Posterior vena cava (tissue), 2 donors: ENCODE measurements around the gene SMIM44. TPM values are rescaled to one million over a fixed set of nuclear protein-coding genes. Genes with fewer than 3 reads are reported as not detected.
"Not testable (repeated sequence)": the region's sequence is repeated elsewhere in the genome, so short reads cannot be mapped to it uniquely, and the experiment has no call there.

ENCODE experiments used
- DNase-seq: peaks from one replicate; pipeline ENCODE4 v3.0.0-alpha.2; 2020; ENCODE audit warnings: low spot score
- intact Hi-C, 2 donors: fragments of 100-400 bp; cut with DNase I; formaldehyde crosslinking; loops; one replicate each; pipeline versions ENCODE4 v1.14.1 to v1.14.2; 2022 to 2023
- total RNA-seq, 2 donors: library from RNA; stranded (reverse); fragmentation: NEBNext Ultra II Directional; extraction: Animal tissue kit (Norgen Biotek cat#: 25700); gene quantifications; one replicate each; pipeline ENCODE4 v1.2.1, GENCODE V29; 2021
- donor health status: DM: yes; HTN: yes; CAD: no.
- donor health status: DM: yes; HTN: yes; CAD: no.

Gene SMIM44
- total RNA-seq, 2 donors from 2014 or later = not detected

DNA sequence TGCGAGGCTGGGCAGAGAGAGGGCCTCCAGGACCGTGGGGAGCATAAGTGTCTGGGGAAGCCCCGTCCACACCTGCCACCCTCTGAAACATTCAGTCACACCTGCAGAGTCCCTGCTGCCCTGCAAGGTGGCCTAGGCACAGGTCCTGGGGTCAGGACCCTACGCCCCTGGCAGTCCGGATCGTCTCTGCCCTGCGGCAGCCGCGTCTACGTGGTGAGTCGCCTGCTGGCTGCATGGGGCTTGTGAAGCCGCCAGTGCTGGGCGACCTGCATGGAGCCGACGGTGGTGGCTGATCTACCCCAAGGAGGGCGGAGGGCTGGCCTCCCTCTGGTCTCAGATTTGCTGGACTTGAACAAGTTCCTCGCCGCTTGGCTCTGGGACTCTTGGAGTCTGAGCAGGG is 35.9 kb upstream of the SMIM44 start:
- DNase-seq = no peak
- intact Hi-C loops = no loop called here

DNA sequence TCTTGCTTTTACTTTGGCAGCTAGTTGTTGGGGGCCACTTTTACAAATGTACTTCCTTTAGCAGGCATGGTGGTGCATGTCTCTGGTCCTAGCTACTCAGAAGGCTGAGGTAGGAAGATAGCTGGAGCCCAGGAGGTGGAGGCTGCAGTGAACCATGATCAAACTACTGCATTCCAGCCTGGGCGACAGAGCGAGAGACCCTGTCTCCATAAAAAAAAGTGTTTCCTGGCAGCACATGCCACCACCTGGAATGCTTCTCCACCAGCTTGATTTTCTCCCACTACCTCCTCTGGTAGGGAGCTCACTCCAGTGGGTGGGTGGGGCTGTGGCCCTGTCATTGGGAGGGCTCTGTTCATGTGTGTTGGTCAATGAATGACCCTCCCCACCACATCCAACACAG is 35.4 kb upstream of the SMIM44 start:
- intact Hi-C loops = no loop called here

DNA sequence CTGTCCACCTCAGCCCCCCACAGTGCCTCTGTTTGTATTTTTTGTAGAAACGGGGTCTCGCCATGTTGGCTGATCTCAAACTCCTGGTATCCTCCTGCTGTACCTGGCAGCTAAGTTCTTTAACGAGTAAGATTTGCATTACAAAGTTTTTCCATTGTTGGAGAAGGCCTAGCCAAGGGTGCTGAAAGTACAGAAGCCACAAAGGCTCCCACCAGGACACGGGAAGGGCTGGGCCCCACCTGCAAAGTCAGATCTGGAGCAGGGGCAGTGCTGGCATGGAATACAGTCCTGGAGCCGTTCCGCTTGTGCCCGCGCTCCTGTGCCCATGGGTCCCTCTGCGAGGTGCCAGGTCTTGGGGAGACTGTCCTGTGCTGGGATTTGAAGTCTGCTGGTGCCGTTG is 35.0 kb upstream of the SMIM44 start:
- DNase-seq = no peak
- intact Hi-C loops = no loop called here

More for the DNA sequence above, 35.4 kb upstream of the SMIM44 start:
- no peak for DNase-seq

DNA sequence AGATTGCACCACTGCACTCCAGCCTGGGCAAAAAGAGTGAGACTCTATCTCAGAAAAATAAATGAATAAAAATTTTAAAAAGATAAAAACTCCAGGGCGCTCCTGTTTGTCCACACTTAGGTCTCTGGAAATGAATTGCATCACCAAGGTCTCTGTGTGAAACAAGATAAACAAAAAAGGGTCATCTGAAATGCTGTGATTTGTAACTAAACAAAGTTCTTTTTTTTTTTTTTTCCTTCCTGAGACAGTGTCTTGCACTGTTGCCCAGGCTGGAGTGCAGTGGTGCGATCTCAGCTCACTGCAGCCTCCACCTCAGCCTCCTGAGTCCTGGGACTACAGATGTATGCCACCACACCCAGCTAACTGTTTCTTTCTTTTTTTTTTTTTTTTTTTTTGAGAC is 34.4 kb upstream of the SMIM44 start:
- intact Hi-C loops = no loop called here
- DNase-seq = no peak

DNA sequence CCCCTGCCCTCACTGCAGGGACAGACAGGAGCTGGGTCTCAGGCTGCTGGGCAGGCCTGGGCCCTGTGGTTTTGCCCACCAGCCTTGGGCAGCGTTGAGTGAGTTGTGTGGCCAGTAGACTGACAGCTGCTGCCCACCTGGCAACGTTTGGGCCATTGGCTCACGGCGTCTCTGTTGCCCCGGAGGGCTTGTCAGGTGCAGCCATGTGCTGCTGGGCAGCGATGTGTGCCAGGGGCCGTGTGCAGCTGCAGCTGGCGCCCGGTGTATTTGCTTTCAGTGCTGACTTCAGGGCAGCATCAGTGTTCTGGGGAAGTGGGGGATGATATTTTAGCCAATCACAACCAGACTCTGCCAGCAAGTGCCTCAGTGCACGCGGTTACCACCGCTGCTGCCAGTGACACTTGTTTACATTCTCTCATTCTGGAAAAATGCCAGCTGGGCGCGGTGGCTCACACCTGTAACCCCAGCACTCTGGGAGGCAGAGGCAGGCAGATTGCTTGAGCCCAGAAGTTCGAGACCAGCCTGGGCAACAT is 33.5 kb upstream of the SMIM44 start:
- intact Hi-C loops = loop anchor here in 1 of 2 donors (1.0 kb wide), 1 partner anchor 132 kb away; no protein-coding TSS in a partner anchor
- DNase-seq = no peak

DNA sequence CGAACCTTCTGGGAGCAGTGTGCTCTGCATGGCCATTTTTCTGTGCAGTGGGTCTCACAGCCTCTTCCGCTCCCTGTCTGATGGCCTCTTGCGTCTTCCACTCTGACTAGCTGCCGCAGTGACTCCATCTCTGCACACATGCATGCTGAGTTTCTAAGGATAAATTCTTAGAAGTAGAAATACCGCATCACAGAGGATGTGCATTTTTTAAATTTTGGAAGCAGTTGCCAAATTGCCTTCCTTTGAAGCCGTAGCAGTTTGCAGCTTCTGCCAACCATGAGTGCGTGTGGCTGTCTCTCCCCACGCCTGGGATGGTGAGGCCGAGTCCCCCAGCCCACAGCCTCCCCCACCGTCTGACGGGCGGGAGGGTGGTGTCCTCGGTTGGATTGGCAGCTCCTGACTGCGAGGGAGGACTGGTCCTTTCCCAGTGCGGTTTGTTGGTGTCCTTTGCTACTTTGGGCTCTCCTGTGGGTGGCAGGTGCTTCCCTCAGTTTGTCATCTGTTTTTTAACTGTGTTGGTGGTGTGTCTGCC is 32.7 kb upstream of the SMIM44 start:
- DNase-seq = no peak
- intact Hi-C loops = loop anchor here in 1 of 2 donors (1.0 kb wide), 1 partner anchor 132 kb away; no protein-coding TSS in a partner anchor

DNA sequence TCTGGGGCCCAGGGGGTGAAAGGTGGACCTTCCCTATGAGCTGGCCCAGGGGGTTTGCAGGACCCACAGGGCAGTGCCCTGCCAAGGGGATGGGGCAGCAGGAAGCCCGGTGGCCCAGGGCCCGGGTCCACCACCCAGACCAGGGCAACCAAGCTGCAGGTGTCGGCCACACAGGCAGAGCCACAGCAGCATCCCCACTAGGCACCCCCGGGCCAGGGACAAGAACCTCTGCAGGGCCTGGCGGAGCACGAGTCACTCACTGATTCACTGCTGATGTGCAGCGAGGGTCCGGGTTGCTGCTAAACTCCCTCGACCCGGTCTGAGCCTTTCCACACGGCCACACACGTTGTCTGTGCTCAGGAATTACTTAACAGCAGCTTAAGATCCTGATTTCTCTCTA is 31.7 kb upstream of the SMIM44 start:
- intact Hi-C loops = no loop called here
- no peak for DNase-seq

DNA sequence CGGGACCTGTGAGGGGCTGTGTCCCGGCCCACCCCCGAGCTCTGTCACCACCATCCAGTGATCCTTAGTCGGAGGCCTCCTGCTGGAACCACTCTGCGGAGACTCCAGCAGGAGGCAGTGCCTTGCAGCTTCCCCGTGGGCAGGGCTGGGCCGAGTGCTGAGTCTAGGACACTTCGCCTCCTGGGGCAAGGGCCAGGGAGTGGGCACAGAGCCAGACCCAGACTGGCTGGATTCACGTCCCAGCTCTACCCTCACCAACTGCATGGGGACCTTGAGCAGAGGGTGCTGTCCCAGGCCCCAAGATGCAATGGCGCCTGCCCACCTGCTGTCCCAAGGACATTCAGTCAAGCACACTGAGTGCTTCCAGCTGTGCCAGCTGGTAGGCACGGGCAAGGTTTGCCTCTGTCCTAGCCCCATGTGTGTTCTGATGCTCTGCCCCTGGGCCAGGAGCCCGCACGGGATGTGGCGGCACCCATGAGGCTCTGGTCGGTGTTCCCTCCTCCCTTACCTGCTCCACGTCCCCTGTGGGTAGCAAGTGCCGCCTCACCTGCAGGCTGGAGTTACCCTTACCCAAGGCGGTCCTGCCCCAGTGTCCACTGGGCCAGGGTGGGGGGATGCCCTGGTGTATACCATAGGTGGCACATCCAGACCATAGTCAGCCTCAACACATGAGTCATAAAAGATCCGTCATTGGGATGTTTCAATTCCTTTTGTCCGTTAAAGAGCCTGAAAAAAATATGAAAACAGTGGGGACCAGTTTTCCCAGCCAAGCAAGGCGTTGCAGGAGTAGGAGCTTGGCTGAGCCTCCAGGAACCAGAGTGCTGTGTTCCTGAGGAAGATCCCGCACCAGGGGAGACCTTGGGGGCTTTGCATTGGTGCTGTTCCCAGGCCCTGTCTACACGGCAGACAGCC is 30.2 kb upstream of the SMIM44 start:
- intact Hi-C loops = no loop called here
- DNase-seq = no peak

DNA sequence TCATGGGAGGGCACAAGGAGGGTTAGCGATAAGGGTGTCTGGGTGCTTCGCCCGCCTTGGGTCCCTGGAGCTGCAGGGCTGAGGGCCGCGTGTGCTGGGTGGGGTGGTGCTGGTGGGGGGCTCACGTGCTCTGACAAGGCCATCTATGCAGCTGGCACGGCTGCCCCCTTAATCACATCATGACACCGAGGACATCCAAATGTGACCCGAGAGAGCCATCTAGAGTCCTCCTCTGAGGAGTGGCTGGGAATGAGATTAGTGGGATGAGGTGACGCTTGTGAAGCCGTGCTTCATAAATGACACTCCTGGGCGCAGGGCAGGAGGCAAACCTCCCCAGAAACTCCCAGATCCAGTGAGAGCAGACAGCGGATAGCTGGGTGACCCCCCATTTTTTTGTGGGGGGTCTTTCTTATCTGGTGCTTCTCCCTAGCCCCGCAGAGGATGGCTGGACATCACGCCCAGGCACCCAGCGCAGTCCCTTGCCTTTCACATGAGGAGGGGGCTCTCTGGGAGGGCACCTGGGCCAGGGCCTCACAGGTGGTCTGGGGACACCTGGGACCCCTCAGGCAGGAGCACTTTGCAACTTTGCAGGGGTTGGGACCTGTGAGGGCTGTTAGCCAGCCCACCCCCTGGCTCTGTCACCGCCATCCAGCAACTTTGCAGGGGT is 29.5 kb upstream of the SMIM44 start:
- no peak for DNase-seq
- intact Hi-C loops = no loop called here

DNA sequence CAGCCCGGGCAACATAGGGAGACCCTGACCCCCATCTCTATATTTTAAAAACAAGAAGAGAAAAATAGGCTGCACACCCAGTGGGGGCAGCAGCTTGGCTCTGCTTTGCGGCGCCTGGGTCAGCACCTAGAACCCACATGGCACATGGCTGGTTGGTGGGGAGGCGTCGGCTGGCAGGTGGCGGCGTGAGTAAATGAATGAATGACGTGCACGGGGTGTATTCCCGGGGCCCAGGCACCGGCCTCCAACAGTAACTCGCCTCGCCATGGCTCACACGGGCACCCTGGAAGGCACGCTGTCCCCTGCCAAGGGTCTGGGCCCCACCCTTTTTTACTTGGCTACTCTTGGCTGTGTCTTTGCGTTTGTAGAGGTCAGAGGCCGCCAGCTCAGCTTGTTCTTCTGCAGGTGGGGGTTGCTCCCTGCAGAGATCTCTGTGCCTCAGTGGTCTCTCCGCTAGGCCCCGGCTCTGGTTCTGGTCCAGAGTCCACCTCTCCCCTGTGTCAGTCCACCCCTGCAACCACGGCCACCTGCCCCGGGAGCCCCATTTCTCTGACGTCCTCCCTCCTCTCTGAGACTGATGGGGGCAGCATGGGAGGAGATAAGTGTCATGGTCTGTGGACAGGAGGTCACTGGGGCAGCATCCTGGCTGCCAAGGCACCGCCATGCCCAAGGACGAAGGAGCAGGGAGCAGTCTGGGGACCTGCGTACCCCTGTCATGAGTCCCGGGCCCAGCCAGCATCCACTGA is 28.4 kb upstream of the SMIM44 start:
- no peak for DNase-seq
- intact Hi-C loops = no loop called here

DNA sequence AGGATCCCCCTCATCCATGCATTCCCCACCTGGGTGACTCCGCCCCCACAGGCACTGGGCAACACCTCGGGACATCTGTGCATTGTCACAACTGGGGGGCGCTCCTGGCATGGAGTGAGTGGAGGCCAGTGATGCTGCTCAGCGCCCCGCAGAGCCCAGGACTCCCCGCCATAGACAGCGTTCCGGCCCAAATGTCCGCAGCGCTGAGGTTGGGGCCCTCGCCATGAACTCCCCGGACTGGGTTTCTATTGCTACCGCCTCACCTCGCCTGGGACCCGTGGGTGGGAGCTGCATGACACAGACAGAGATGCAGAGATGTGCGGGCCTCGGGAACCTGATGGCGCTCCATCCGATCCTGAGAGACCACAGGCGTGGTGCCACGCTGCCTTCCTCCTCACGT is 27.5 kb upstream of the SMIM44 start:
- intact Hi-C loops = no loop called here
- no peak for DNase-seq

DNA sequence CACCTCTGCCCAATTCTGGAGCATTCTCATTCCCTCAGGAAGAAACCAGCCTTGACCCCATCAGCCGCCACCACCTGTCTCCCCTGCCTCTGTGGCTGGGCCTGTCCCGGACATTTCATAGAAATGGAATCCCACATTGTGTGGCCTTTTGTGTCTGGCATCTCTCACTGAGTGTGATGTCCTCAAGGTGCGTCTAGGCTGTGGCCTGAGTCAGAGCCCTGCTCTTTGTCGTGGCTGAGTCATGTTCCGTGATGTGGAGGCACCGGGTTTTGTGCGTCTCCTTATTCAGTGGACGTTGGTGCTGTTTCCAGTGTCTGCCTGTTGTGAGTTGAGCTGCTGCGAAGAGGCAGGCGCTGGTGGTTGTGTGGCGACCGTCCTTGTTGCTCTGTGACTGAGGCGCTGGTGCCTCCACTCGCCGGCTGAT is 26.3 kb upstream of the SMIM44 start:
- intact Hi-C loops = no loop called here
- no peak for DNase-seq

DNA sequence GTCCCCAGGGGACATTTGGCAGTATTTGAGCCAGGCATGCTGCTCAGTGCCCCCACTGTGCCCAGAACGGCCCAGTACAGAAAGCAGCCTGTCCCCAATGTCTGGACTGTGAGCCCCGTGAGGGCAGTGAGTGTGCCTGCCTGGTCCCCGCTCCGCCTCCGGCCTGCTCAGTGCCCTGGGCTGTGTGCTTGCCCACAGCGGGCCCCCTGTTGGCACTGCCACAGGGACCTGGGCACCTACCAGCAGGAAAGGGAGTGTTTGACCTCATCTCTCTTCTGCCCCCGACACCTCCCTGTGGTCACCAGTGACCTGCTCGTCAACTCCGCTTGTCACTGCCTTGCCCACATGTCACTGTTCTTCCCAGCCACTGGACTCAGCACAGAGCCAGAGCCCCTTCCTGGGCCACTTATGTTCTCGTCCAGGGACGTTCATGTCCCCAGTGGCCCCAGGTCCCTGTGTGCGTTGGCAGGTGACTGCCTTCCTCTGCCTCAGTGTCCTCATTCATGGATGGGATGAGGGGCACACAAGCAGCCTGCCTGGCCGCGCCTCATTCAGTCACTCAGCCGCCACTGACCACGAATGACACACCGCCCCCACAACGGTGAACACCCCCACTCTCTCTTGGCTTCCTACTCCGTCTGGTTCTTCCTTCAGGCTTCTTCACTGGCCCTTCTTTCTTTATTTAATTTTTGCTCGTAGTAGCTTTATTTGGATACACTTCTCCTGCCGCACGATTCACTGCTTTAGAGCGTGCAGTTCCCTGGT is 25.7 kb upstream of the SMIM44 start:
- DNase-seq = no peak
- intact Hi-C loops = no loop called here

DNA sequence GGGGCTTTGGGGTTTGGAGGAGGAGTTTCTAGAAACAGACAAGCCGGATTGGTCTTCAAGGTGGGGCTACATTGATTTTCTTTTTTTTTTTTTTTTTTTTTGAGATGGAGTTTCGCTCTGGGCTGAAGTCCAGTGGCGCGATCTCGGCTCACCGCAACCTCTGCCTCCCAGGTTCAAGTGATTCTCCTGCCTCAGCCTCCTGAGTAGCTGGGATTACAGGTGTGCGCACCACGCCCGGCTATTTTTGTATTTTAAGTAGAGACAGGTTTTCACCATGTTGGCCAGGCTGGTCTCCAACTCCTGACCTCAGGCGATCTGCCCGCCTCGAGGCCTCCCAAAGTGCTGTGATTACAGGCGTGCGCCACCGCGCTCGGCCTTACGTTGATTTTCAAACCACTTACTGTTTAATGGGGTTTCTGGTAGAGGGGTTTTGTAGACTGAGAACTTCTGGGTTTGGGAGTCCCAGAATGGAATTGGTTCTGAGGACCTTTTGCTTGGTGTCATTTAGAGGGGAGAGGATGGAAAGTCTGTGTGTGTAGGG is 24.9 kb upstream of the SMIM44 start:
- intact Hi-C loops, DNase-seq: not testable (repeated sequence)

DNA sequence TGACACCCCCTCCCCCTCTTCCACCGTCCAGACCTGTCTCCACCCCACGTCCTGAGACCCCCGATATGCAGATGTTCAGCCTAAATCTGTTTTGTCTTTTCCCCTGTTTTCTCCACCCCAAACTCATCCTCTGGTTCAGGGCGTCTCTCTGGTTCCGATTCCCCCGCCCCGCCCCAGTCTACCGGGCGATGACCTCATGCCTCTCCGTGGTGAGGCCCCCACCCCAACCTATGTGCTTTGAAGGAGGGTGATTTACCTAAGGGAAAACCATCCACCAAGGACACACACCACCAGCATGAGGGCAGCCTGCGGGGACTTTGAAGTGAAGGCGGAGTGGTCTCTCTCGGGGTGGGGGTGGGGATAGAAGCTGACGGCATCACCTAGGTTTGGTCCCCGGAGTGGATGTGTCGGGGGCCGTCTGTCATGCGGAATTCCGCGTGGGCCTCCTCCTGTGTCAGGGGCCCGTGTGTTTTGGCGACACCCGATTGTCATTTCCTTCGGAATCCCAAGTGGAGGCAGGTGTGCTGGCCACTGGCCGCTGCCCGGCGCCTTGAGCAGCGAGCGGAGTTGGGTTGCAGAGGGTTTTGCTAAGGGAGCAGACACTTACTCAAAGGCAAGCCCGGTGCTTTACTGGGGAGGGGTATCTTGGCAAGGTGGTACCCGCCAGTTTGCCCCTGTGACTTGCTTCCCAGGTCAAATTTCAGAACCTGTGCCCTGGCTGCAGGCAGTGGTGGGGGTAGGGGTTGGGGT is 24.3 kb upstream of the SMIM44 start:
- no peak for DNase-seq
- intact Hi-C loops = no loop called here

DNA sequence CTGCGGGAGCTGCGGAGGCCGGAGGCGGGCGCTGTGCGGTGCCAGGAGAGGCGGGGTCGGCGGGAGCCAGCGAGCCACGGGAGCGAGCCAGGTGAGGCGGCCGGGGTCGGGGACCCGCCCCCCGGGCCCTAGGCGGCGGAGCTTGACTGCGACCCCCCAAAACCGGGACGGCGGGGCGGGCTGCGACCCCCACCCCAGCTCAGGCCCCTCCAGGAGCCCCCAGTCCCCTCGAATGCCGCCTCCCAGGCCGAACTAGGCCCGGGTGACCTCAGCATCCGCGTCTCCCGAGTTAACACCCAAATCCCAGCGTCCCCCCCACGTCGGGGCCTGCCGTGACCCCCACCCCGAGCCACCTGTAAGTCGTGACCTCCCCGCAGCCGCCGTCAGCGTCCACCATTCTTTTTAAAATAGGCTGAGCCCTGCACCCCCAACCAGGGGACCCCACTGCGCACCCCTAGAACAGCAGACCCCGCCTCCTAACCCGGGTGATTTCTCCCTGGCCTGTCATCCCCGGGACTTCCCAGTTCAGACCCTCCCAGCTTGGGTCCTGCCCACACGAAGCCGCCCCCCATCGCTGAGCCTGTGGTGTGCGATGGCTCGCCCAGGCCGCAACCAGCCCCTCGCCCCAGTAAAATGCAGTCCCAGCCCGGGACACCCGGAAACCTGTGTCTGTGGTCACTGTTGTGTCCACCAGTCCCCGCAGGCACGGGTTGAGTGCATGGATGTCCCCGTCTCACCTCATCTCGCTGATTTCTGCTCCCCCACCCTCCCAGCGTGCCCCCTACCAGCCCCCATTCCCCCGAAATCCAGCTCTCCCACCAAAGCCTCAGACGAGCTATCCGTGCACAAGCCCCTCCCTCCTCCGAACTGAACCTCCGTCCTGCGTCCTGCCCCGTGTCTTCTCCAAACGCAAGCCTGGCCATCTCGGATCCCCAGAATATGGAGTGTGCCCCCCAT is 23.4 kb upstream of the SMIM44 start:
- intact Hi-C loops = no loop called here
- no peak for DNase-seq
